Left ventricle myocardium inferior (tissue), 1 donor: ENCODE results near the gene CADPS. TPM values are rescaled to one million over a fixed set of nuclear protein-coding genes. Genes with fewer than 3 reads are reported as not detected.

Experiments
- DNase-seq: peaks from one replicate; pipeline ENCODE4 v3.0.0-alpha.2; 2020
- H3K27ac ChIP-seq: fragments of 200-600 bp; replicated peaks from 2 replicates; pipeline ENCODE4 v1.8.0; 2021
- H3K27me3 ChIP-seq: fragments of 200-600 bp; 2 replicates; pipeline ENCODE4 v1.8.0; 2021; ENCODE audit warnings: low read depth
- H3K36me3 ChIP-seq: fragments of 200-600 bp; 2 replicates; pipeline ENCODE4 v1.8.0; 2021
- H3K4me1 ChIP-seq: fragments of 200-600 bp; 2 replicates; pipeline ENCODE4 v1.8.0; 2021
- H3K4me3 ChIP-seq: fragments of 200-600 bp; 2 replicates; pipeline ENCODE4 v1.8.0; 2021; ENCODE audit warnings: mild to moderate bottlenecking, moderate library complexity
- H3K9me3 ChIP-seq: fragments of 200-600 bp; replicated peaks from 2 replicates; pipeline ENCODE4 v1.8.0; 2021
- intact Hi-C: fragments of 100-400 bp; cut with micrococcal nuclease; formaldehyde crosslinking; loops from one replicate; pipeline ENCODE4 v1.11.0; 2022
- total RNA-seq: library from RNA; stranded (reverse); fragmentation: NEBNext Ultra II Directional; extraction: Animal tissue kit (Norgen Biotek cat#: 25700); gene quantifications from one replicate; pipeline ENCODE4 v1.2.1, GENCODE V29; 2021
- TF ChIP-seq, protein P1 (sequence below): fragments of 200-600 bp; IDR thresholded peaks from 2 replicates; pipeline ENCODE4 v1.8.0; 2021; ENCODE audit warnings: antibody characterized with exemption, mild to moderate bottlenecking, borderline replicate concordance
- donor health status: DM: no; HTN: yes; CAD: no; lungs with severe emphysema.

Gene CADPS
- total RNA-seq, 1 donor from 2014 or later: 25.0 TPM

- intact Hi-C loops: no loop called here
- Histone ChIP-seq H3K27me3 (peaks cover 23% of the 10 kb centered on the region), H3K36me3 (no peaks in the 10 kb centered on the region), H3K4me3 (no peak overlapping the region), H3K9me3 (no peaks in the 10 kb centered on the region), H3K4me1 (peaks cover 5% of the 10 kb centered on the region), H3K27ac (no peak overlapping the region)
- TF ChIP-seq, protein P1, sequence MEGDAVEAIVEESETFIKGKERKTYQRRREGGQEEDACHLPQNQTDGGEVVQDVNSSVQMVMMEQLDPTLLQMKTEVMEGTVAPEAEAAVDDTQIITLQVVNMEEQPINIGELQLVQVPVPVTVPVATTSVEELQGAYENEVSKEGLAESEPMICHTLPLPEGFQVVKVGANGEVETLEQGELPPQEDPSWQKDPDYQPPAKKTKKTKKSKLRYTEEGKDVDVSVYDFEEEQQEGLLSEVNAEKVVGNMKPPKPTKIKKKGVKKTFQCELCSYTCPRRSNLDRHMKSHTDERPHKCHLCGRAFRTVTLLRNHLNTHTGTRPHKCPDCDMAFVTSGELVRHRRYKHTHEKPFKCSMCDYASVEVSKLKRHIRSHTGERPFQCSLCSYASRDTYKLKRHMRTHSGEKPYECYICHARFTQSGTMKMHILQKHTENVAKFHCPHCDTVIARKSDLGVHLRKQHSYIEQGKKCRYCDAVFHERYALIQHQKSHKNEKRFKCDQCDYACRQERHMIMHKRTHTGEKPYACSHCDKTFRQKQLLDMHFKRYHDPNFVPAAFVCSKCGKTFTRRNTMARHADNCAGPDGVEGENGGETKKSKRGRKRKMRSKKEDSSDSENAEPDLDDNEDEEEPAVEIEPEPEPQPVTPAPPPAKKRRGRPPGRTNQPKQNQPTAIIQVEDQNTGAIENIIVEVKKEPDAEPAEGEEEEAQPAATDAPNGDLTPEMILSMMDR: no peak
- DNase-seq: peak; percentile 14
These were observed 470.1 kb downstream of the CADPS start for GRCh38 chr3:62405135-62405534.

DNA sequence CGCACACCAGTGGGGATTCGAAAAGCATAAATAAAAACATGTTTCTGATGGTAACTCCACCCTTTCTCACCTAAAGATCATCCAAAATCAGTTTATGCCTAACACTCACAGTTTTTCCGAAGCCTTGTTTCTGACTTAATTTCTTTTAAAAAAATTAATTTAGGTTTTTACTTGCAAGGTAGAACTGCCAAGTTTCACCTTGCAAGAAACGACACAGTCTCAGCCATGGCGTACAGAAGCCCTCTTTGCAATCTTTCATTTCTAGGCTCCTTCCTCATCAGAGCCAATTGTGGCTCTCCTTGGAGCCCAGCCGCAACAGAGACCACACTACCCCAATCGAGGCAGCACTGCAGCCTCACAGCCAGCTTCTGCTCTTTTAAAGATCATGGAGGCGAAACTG, 470.9 kb downstream of the CADPS start:
- H3K4me1 ChIP-seq: peaks cover 5% of the 10 kb centered on the region
- no peaks in the 10 kb centered on the region for H3K36me3 ChIP-seq
- H3K27ac ChIP-seq: no peak overlapping the region
- intact Hi-C loops: no loop called here
- peaks cover 23% of the 10 kb centered on the region for H3K27me3 ChIP-seq
- DNase-seq: no peak
- no peak overlapping the region for H3K4me3 ChIP-seq
- H3K9me3 ChIP-seq: no peaks in the 10 kb centered on the region
- TF ChIP-seq, protein P1: no peak

GRCh38 chr3:62403765-62404164, 471.5 kb downstream of the CADPS start:
- Histone ChIP-seq H3K4me1 (peaks cover 5% of the 10 kb centered on the region), H3K27me3 (peaks cover 23% of the 10 kb centered on the region), H3K36me3 (no peaks in the 10 kb centered on the region), H3K27ac (no peak overlapping the region), H3K9me3 (no peaks in the 10 kb centered on the region), H3K4me3 (no peak overlapping the region)
- intact Hi-C loops: no loop called here
- TF ChIP-seq, protein P1: no peak
- no peak for DNase-seq

GRCh38 chr3:62392626-62393292, 482.5 kb downstream of the CADPS start:
- no peaks in the 10 kb centered on the region for H3K36me3 ChIP-seq
- TF ChIP-seq, protein P1: no peak
- H3K9me3 ChIP-seq: no peaks in the 10 kb centered on the region
- no peak overlapping the region for H3K4me3 ChIP-seq
- DNase-seq: no peak
- H3K4me1 ChIP-seq: no peaks in the 10 kb centered on the region
- intact Hi-C loops: no loop called here
- peaks cover 48% of the 10 kb centered on the region for H3K27me3 ChIP-seq
- no peak overlapping the region for H3K27ac ChIP-seq

- no peak for DNase-seq
- H3K36me3 ChIP-seq: no peaks in the 10 kb centered on the region
- no peak overlapping the region for H3K27ac ChIP-seq
- intact Hi-C loops: no loop called here
- peaks cover 90% of the 10 kb centered on the region for H3K27me3 ChIP-seq
- H3K9me3 ChIP-seq: no peaks in the 10 kb centered on the region
- TF ChIP-seq, protein P1: no peak
- H3K4me3 ChIP-seq: no peak overlapping the region
- no peaks in the 10 kb centered on the region for H3K4me1 ChIP-seq
These were observed 488.0 kb downstream of the CADPS start for GRCh38 chr3:62387251-62387650.
